Astrocyte (in vitro differentiated cells and primary cell): Measurements from ENCODE around the gene GOLPH3.

Experiments
- EZH2 ChIP-seq: IDR thresholded peaks from 2 replicates; pipeline ENCODE4 v1.6.1; 2012; ENCODE audit warnings: mild to moderate bottlenecking, low read length, inconsistent platforms; ENCODE audit not compliant: insufficient read depth
- TF ChIP-seq, protein P1 (sequence below): IDR thresholded peaks from 2 replicates; pipeline ENCODE4 v1.5.1; 2011; ENCODE audit warnings: low read depth, mild to moderate bottlenecking, inconsistent platforms, low read length, moderate library complexity; ENCODE audit not compliant: insufficient read depth

DNA sequence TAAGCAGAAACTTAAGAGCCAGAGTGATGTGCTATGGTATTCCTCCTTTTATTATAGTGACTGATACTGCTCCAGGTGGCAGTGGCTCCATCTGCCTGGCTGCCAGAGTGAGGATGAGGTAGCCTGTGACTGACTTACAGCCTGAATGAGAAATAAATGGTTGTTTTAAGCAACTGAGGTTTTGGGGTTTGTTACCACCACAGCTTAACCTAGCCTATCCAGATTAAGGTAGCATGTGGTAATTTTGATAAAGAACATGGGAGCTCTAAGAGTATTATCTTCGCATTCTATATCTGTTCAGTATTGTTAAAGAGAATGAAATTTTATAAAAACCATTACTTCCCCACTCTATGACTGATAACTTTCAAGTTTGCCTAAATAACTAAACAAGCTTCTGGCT lies 39.0 kb downstream of the GOLPH3 start:
- no peak for TF ChIP-seq EZH2
- TF ChIP-seq, protein P1, sequence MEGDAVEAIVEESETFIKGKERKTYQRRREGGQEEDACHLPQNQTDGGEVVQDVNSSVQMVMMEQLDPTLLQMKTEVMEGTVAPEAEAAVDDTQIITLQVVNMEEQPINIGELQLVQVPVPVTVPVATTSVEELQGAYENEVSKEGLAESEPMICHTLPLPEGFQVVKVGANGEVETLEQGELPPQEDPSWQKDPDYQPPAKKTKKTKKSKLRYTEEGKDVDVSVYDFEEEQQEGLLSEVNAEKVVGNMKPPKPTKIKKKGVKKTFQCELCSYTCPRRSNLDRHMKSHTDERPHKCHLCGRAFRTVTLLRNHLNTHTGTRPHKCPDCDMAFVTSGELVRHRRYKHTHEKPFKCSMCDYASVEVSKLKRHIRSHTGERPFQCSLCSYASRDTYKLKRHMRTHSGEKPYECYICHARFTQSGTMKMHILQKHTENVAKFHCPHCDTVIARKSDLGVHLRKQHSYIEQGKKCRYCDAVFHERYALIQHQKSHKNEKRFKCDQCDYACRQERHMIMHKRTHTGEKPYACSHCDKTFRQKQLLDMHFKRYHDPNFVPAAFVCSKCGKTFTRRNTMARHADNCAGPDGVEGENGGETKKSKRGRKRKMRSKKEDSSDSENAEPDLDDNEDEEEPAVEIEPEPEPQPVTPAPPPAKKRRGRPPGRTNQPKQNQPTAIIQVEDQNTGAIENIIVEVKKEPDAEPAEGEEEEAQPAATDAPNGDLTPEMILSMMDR: no peak
